CD4-positive, alpha-beta T cell (primary cell): ENCODE data around the gene TNFRSF6B. TPM values are rescaled to one million over a fixed set of nuclear protein-coding genes. Genes with fewer than 3 reads are reported as not detected.

ENCODE experiments used
- ATAC-seq: fragments of 200-7000 bp; cut with Tn5 transposase; one replicate; pipeline ENCODE4 v1.10.0; 2022; ENCODE audit warnings: mild to moderate bottlenecking; ENCODE audit not compliant: poor library complexity
- CTCF ChIA-PET: fragments of 350-600 bp; sonication (Branson Sonifier 250); formaldehyde crosslinking; loops from one replicate; lab custom pipeline; 2021; ENCODE audit warnings: antibody characterized with exemption, inconsistent platforms; lab: Charles Lee
- POLR2A ChIA-PET: fragments of 350-600 bp; sonication (Branson Sonifier 250); formaldehyde crosslinking; loops from one replicate; lab custom pipeline; 2021; ENCODE audit warnings: antibody characterized with exemption, inconsistent platforms; lab: Charles Lee
- DNase-seq, 14 experiments: peaks; one replicate each; pipeline ENCODE4 v3.0.0-alpha.2; 2013 to 2020; ENCODE audit warnings: mixed read lengths in 2 of 14
- H3K27ac ChIP-seq, 2 donors: one replicate each; pipeline versions ENCODE4 v1.5.1 to v1.7.0; 2013; ENCODE audit warnings: low read length in 2 of 2, low read depth in 1 of 2, mild to moderate bottlenecking in 1 of 2
- H3K27me3 ChIP-seq, 2 experiments: 1 replicate in 1 of 2; 2 replicates in 1 of 2; pipeline versions ENCODE4 v1.6.1 to v1.7.0; 2013; ENCODE audit warnings: low read length in 2 of 2, control low read depth in 1 of 2, mild to moderate bottlenecking in 1 of 2, moderate library complexity in 1 of 2; ENCODE audit not compliant: insufficient read depth in 2 of 2, control insufficient read depth in 1 of 2
- H3K36me3 ChIP-seq: one replicate; pipeline ENCODE4 v1.6.1; 2013; ENCODE audit warnings: low read length, control low read depth; ENCODE audit not compliant: insufficient read depth
- H3K4me1 ChIP-seq: one replicate; pipeline ENCODE4 v1.6.1; 2013; ENCODE audit warnings: low read length, control low read depth; ENCODE audit not compliant: insufficient read depth
- H3K4me3 ChIP-seq: one replicate; pipeline ENCODE4 v1.5.1; 2013; ENCODE audit warnings: mild to moderate bottlenecking, low read length, moderate library complexity
- H3K9me3 ChIP-seq, 2 experiments: 1 replicate in 1 of 2; 2 replicates in 1 of 2; pipeline versions ENCODE4 v1.6.1 to v1.7.0; 2013; ENCODE audit warnings: low read length in 2 of 2, mild to moderate bottlenecking in 2 of 2, control low read depth in 1 of 2, moderate library complexity in 1 of 2; ENCODE audit not compliant: control insufficient read depth in 1 of 2, insufficient read depth in 1 of 2
- H3K27ac Mint-ChIP-seq: one replicate; pipeline ENCODE4 v1.8.0; 2020; ENCODE audit warnings: mixed read lengths
- H3K27me3 Mint-ChIP-seq: one replicate; pipeline ENCODE4 v1.8.0; 2021; ENCODE audit warnings: mixed read lengths
- H3K36me3 Mint-ChIP-seq: one replicate; pipeline ENCODE4 v1.8.0; 2021; ENCODE audit warnings: low read depth, mixed read lengths
- H3K4me1 Mint-ChIP-seq: one replicate; pipeline ENCODE4 v1.8.0; 2021; ENCODE audit warnings: low read depth, mixed read lengths
- H3K4me3 Mint-ChIP-seq: one replicate; pipeline ENCODE4 v1.8.0; 2020; ENCODE audit warnings: mild to moderate bottlenecking, mixed read lengths
- H3K9me3 Mint-ChIP-seq: one replicate; pipeline ENCODE4 v1.8.0; 2020; ENCODE audit warnings: mixed read lengths
- intact Hi-C, 2 experiments: fragments of 100-400 bp; cut with DNase I in 1 of 2; cut with micrococcal nuclease in 1 of 2; formaldehyde crosslinking; loops; one replicate each; pipeline versions ENCODE4 v1.15.1 to v1.9.0; 2023 to 2025; cut with DNase I, micrococcal nuclease
- total RNA-seq, 174 experiments: library from RNA in 2 of 174; stranded (reverse) in 2 of 174; gene quantifications; one replicate each; pipeline ENCODE4 v1.2.3 and lab custom pipeline; 2021 to 2026
- TF ChIP-seq, protein P1 (sequence below): fragments of 200-600 bp; IDR thresholded peaks from one replicate; pipeline ENCODE4 v1.8.0; 2022; ENCODE audit warnings: antibody characterized with exemption, mild to moderate bottlenecking

TNFRSF6B gene
- total RNA-seq, 2 experiments from 2014 or later, result 2.5 to 2.6 TPM

DNA sequence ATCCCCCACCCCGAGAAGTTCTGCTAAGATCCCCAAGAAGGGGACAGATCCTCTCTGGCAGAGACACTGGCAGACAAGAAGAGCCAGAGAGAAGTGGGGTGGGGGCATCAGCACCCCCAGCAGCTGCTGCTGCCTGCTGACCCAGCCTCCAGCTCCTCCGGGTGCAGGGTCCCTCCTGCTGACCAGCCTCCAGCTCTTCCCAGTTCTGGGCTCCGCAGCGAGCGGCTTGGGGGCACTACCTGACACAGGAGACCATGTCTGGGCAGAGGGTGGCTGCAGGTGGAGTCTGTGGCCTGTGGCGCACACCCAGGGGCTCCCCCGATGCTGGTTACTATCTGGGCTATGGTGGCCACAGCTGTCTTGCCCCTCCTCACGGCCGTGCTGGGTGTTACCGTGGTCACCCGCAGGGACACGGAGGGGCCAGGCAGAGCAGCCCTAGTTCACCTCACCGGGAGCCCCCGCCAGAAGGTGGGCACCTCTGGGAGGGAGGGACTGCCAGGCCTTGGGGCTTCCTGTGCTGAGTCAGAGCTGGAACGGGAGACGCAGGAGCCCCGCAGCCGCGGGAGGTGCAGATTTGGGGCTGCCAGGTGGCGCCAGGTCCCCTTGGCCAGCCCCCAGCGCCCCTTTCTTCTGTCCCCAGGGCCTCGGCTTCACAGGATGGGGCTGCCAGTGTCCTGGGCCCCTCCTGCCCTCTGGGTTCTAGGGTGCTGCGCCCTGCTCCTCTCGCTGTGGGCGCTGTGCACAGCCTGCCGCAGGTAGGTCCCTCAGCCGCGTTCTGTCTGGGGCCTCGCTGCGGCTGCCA lies 40.6 kb downstream of the TNFRSF6B start:
- H3K27me3 ChIP-seq, result no peaks in the 10 kb centered on the region
- peak overlapping the region; percentile 49 to 83 for H3K27ac ChIP-seq
- ATAC-seq, result peak; percentile 30
- Mint-ChIP-seq H3K36me3 (peaks cover 26% of the 10 kb centered on the region), H3K4me1 (peaks cover 25% of the 10 kb centered on the region), H3K9me3 (no peaks in the 10 kb centered on the region), H3K27me3 (no peaks in the 10 kb centered on the region), H3K27ac (peak overlapping the region; percentile 88), H3K4me3 (peak overlapping the region; percentile 91)
- ChIA-PET POLR2A (interaction anchor here (0.6 to 9.9 kb wide), 21 partner anchors 8 to 216 kb away, joined by 3 to 168 read pairs (median 7); partner anchors contain the start of genes ARFRP1, GMEB2, PPDPF and PTK6), CTCF (interaction anchor here (1.1 to 6.3 kb wide), 7 partner anchors 13 to 127 kb away, joined by 4 to 44 read pairs (median 5); partner anchors contain the start of genes ARFRP1 and ZGPAT)
- intact Hi-C loops, result loop anchor here (1.0 to 10.0 kb wide), 5 partner anchors 14 to 82 kb away; partner anchors contain the start of genes ARFRP1 (in 1 of the 2), RTEL1 (in 1 of the 2), STMN3 (in 1 of the 2) and ZGPAT (in 1 of the 2)
- H3K36me3 ChIP-seq, result peaks cover 59% of the 10 kb centered on the region
- H3K4me1 ChIP-seq, result peaks cover 66% of the 10 kb centered on the region
- H3K4me3 ChIP-seq, result peak overlapping the region; percentile 92
- TF ChIP-seq, protein P1, sequence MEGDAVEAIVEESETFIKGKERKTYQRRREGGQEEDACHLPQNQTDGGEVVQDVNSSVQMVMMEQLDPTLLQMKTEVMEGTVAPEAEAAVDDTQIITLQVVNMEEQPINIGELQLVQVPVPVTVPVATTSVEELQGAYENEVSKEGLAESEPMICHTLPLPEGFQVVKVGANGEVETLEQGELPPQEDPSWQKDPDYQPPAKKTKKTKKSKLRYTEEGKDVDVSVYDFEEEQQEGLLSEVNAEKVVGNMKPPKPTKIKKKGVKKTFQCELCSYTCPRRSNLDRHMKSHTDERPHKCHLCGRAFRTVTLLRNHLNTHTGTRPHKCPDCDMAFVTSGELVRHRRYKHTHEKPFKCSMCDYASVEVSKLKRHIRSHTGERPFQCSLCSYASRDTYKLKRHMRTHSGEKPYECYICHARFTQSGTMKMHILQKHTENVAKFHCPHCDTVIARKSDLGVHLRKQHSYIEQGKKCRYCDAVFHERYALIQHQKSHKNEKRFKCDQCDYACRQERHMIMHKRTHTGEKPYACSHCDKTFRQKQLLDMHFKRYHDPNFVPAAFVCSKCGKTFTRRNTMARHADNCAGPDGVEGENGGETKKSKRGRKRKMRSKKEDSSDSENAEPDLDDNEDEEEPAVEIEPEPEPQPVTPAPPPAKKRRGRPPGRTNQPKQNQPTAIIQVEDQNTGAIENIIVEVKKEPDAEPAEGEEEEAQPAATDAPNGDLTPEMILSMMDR, result no peak
- H3K9me3 ChIP-seq, result no peaks in the 10 kb centered on the region
- peak in 13 of 14 experiments; percentile 39 to 81 (median 64) for DNase-seq

DNA sequence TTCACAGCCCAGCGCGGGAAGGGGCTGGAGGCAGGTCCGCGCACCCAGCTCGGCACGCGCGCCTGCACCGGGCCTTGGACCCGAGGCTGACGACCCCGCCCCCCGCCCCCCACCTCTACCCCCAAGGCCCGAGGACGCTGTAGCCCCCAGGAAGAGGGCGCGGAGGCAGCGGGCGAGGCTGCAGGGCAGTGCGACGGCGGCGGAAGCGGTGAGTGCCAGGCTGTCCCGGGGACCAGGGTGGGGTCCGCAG lies 41.2 kb downstream of the TNFRSF6B start:
- DNase-seq (no peak), ATAC-seq (no peak)
- peak overlapping the region; percentile 92 for H3K4me3 ChIP-seq
- peaks cover 63% of the 10 kb centered on the region for H3K4me1 ChIP-seq
- Mint-ChIP-seq H3K4me3 (peak overlapping the region; percentile 91), H3K4me1 (peaks cover 25% of the 10 kb centered on the region), H3K9me3 (no peaks in the 10 kb centered on the region), H3K27me3 (no peaks in the 10 kb centered on the region), H3K36me3 (peaks cover 26% of the 10 kb centered on the region), H3K27ac (peak overlapping the region; percentile 88)
- ChIA-PET POLR2A (interaction anchor here (0.6 to 9.9 kb wide), 14 partner anchors 10 to 200 kb away, joined by 3 to 168 read pairs (median 10); partner anchors contain the start of genes ARFRP1, GMEB2, PTK6 and RTEL1), CTCF (interaction anchor here (1.4 to 6.3 kb wide), 4 partner anchors 30 to 127 kb away, joined by 4 to 44 read pairs (median 16); partner anchors contain the start of genes ARFRP1 and ZGPAT)
- intact Hi-C loops, result loop anchor here in 1 of 2 experiments (2.0 to 10.0 kb wide), 3 partner anchors 31 to 83 kb away; partner anchors contain the start of genes ARFRP1, RTEL1 and STMN3
- H3K36me3 ChIP-seq, result peaks cover 63% of the 10 kb centered on the region
- no peaks in the 10 kb centered on the region for H3K27me3 ChIP-seq
- no peaks in the 10 kb centered on the region for H3K9me3 ChIP-seq
- H3K27ac ChIP-seq, result peak overlapping the region in 1 of 2 donors; percentile 83
- TF ChIP-seq, protein P1, result no peak

DNA sequence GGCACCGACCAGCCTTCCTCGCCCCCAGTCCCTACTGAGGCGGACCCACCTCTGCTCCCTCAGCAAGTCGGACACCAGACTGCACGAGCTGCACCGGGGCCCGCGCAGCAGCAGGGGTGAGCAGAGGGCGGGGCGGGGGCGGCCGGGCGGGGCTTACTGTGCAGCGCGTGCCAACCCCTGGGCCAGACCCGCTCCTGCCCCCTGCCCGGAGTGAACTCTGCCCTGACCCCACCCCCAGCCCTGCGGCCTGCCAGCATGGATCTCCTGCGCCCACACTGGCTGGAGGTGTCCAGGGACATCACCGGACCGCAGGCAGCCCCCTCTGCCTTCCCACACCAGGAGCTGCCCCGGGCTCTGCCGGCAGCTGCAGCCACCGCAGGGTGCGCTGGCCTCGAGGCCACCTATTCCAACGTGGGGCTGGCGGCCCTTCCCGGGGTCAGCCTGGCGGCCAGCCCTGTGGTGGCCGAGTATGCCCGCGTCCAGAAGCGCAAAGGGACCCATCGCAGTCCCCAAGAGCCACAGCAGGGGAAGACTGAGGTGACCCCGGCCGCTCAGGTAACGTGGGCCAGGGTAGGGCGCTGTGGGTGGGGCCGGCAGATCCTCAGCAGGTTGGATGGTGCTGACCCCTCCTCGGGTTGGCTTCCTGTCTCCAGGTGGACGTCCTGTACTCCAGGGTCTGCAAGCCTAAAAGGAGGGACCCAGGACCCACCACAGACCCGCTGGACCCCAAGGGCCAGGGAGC lies 41.7 kb downstream of the TNFRSF6B start:
- H3K36me3 ChIP-seq, result peaks cover 63% of the 10 kb centered on the region
- H3K9me3 ChIP-seq, result no peaks in the 10 kb centered on the region
- no peaks in the 10 kb centered on the region for H3K27me3 ChIP-seq
- ChIA-PET CTCF (interaction anchor here (3.2 to 6.3 kb wide), 3 partner anchors 31 to 48 kb away, joined by 15 to 44 read pairs (median 17); partner anchors contain the start of genes ARFRP1 and ZGPAT), POLR2A (interaction anchor here (0.6 to 9.9 kb wide), 12 partner anchors 10 to 242 kb away, joined by 4 to 168 read pairs (median 7); partner anchors contain the start of genes ARFRP1, PTK6, TPD52L2 and ZGPAT)
- DNase-seq (peak in 7 of 14 experiments; percentile 33 to 70 (median 50)), ATAC-seq (peak; percentile 10)
- no peaks in the 10 kb centered on the region for H3K27me3 Mint-ChIP-seq
- H3K27ac ChIP-seq, result peak overlapping the region; percentile 34 to 83
- intact Hi-C loops, result loop anchor here in 1 of 2 experiments (2.0 to 10.0 kb wide), 3 partner anchors 31 to 83 kb away; partner anchors contain the start of genes ARFRP1, RTEL1 and STMN3
- no peak overlapping the region for H3K27ac Mint-ChIP-seq
- H3K4me3 ChIP-seq, result peak overlapping the region; percentile 92
- H3K4me1 ChIP-seq, result peaks cover 61% of the 10 kb centered on the region
- H3K4me3 Mint-ChIP-seq, result peak overlapping the region; percentile 74
- H3K36me3 Mint-ChIP-seq, result peaks cover 26% of the 10 kb centered on the region
- H3K4me1 Mint-ChIP-seq, result peaks cover 25% of the 10 kb centered on the region
- H3K9me3 Mint-ChIP-seq, result no peaks in the 10 kb centered on the region
- TF ChIP-seq, protein P1, result no peak
